AG10803 (cell line): ENCODE measurements around the gene NPM1.

Experiments used
- DNase-seq: peaks from one replicate; pipeline ENCODE4 v3.0.0; 2010; ENCODE audit warnings: low read depth
- H3K4me3 ChIP-seq: 2 replicates; pipeline ENCODE4 v1.5.1; 2011; ENCODE audit warnings: mild to moderate bottlenecking, low read length, control low read depth
- CTCF ChIP-seq: conservative IDR thresholded peaks from 2 replicates; pipeline ENCODE4 v1.5.1; 2011; ENCODE audit warnings: mild to moderate bottlenecking, low read length, control low read depth, inconsistent platforms

NPM1 gene

GRCh38 chr5:171455522-171455921 lies 67.9 kb downstream of the NPM1 start:
- no peak for TF ChIP-seq CTCF
- DNase-seq, result no peak
- H3K4me3 ChIP-seq, result no peak overlapping the region

GRCh38 chr5:171457208-171457981 lies 69.7 kb downstream of the NPM1 start:
- H3K4me3 ChIP-seq, result no peak overlapping the region
- no peak for TF ChIP-seq CTCF
- DNase-seq, result no peak

GRCh38 chr5:171459839-171460238 lies 72.2 kb downstream of the NPM1 start:
- TF ChIP-seq CTCF, result no peak
- H3K4me3 ChIP-seq, result no peak overlapping the region

More at GRCh38 chr5:171459839-171460238, 72.2 kb downstream of the NPM1 start:
- DNase-seq, result no peak
